ENCODE data around the gene UBE4B. TPM values are rescaled to one million over a fixed set of nuclear protein-coding genes. Genes with fewer than 3 reads are reported as not detected.

Gene UBE4B
- total and polyA plus RNA-seq, 2 of the 13 experiments (the other 11 are each of a cell fraction or from before 2014, with no cell fraction given): 15.2 to 24.8 TPM

GRCh38 chr1:10178597-10179405 lies 146.0 kb downstream of the UBE4B start:
- in situ Hi-C loops (cut with HindIII; ENCODE audit: extremely low pct_ligation_motif_present, low pct_unique_long_range_greater_than_20kb) (no loop called here), intact Hi-C loops (cut with micrococcal nuclease; ENCODE audit: unreplicated experiment) (no loop called here)
- WGBS (ENCODE audit: low lambda C conversion rate): 96% methylated on average over 22 of the region's 22 CpGs
- Histone ChIP-seq H2AFZ (ENCODE audit: low read length) (no peak overlapping the region), H3K4me1 (ENCODE audit: insufficient read depth, low read length) (no peaks in the 10 kb centered on the region), H3K4me2 (ENCODE audit: low read depth, low read length) (no peak overlapping the region), H3K27ac (ENCODE audit: extremely low read length, insufficient read depth, low read length) (no peak overlapping the region), H3K4me3 (replicated peaks in 1 of 3; ENCODE audit: insufficient read depth in 1 of 3, low read depth in 2 of 3, low read length in 3 of 3) (no peak overlapping the region), H3K9ac (ENCODE audit: insufficient read depth, low read depth, low read length) (no peak overlapping the region), H3K9me3 (ENCODE audit: low read length) (no peaks in the 10 kb centered on the region), H3K27me3 (ENCODE audit: control insufficient read depth in 1 of 2, insufficient read depth in 2 of 2, low read length in 2 of 2) (no peaks in the 10 kb centered on the region), H3K79me2 (ENCODE audit: insufficient read depth, low read length) (peaks cover 6% of the 10 kb centered on the region), H3K36me3 (replicated peaks in 1 of 2; ENCODE audit: control insufficient read depth in 1 of 2, insufficient read depth in 2 of 2, low read length in 2 of 2) (peaks cover 6 to 20% of the 10 kb centered on the region in 2 experiments; a peak in 4 of 5 replicates), H4K20me1 (ENCODE audit: insufficient read depth, low read length) (no peaks in the 10 kb centered on the region)
- ATAC-seq (no peak), FAIRE-seq (no peak), DNase-seq (ENCODE audit: low spot score) (no peak)
- POLR2A ChIA-PET: no interaction called here
- no TSS peak for BruUV-seq (replicated peaks)
- CTCF ChIA-PET (ENCODE audit: low intra/inter-chr PET ratio, low total read pairs): no interaction called here
- TF ChIP-seq ZNF703 (CRISPR knock-in tag; IDR thresholded peaks at IDR 0.05; ENCODE audit: borderline replicate concordance) (no peak), ZNF124 (CRISPR knock-in tag; IDR thresholded peaks at IDR 0.05) (no peak), KLF11 (CRISPR knock-in tag; IDR thresholded peaks at IDR 0.05) (no peak), ZNF607 (CRISPR knock-in tag; IDR thresholded peaks at IDR 0.05; ENCODE audit: borderline replicate concordance) (no peak), ZBED4 (CRISPR knock-in tag; IDR thresholded peaks at IDR 0.05; ENCODE audit: borderline replicate concordance) (no peak), ZNF749 (CRISPR knock-in tag; IDR thresholded peaks at IDR 0.05; ENCODE audit: borderline replicate concordance) (no peak), IRX3 (CRISPR knock-in tag; IDR thresholded peaks at IDR 0.05; ENCODE audit: borderline replicate concordance, low read depth) (no peak), ZFP37 (CRISPR knock-in tag; IDR thresholded peaks at IDR 0.05; ENCODE audit: borderline replicate concordance) (no peak)
- TF ChIP-seq, protein P1, sequence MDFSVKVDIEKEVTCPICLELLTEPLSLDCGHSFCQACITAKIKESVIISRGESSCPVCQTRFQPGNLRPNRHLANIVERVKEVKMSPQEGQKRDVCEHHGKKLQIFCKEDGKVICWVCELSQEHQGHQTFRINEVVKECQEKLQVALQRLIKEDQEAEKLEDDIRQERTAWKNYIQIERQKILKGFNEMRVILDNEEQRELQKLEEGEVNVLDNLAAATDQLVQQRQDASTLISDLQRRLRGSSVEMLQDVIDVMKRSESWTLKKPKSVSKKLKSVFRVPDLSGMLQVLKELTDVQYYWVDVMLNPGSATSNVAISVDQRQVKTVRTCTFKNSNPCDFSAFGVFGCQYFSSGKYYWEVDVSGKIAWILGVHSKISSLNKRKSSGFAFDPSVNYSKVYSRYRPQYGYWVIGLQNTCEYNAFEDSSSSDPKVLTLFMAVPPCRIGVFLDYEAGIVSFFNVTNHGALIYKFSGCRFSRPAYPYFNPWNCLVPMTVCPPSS (IDR thresholded peaks at IDR 0.05): no peak
- TF ChIP-seq, protein P2, sequence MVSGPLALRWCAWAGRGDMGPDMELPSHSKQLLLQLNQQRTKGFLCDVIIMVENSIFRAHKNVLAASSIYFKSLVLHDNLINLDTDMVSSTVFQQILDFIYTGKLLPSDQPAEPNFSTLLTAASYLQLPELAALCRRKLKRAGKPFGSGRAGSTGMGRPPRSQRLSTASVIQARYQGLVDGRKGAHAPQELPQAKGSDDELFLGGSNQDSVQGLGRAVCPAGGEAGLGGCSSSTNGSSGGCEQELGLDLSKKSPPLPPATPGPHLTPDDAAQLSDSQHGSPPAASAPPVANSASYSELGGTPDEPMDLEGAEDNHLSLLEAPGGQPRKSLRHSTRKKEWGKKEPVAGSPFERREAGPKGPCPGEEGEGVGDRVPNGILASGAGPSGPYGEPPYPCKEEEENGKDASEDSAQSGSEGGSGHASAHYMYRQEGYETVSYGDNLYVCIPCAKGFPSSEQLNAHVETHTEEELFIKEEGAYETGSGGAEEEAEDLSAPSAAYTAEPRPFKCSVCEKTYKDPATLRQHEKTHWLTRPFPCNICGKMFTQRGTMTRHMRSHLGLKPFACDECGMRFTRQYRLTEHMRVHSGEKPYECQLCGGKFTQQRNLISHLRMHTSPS (CRISPR knock-in tag; IDR thresholded peaks at IDR 0.05; ENCODE audit: low read depth): no peak
- TF ChIP-seq, protein P3, sequence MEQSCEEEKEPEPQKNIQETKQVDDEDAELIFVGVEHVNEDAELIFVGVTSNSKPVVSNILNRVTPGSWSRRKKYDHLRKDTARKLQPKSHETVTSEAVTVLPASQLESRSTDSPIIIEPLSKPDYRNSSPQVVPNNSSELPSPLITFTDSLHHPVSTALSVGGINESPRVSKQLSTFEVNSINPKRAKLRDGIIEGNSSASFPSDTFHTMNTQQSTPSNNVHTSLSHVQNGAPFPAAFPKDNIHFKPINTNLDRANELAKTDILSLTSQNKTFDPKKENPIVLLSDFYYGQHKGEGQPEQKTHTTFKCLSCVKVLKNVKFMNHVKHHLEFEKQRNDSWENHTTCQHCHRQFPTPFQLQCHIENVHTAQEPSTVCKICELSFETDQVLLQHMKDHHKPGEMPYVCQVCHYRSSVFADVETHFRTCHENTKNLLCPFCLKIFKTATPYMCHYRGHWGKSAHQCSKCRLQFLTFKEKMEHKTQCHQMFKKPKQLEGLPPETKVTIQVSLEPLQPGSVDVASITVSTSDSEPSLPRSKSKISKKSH (CRISPR knock-in tag; IDR thresholded peaks at IDR 0.05; ENCODE audit: borderline replicate concordance): no peak
- TF ChIP-seq, protein P4, sequence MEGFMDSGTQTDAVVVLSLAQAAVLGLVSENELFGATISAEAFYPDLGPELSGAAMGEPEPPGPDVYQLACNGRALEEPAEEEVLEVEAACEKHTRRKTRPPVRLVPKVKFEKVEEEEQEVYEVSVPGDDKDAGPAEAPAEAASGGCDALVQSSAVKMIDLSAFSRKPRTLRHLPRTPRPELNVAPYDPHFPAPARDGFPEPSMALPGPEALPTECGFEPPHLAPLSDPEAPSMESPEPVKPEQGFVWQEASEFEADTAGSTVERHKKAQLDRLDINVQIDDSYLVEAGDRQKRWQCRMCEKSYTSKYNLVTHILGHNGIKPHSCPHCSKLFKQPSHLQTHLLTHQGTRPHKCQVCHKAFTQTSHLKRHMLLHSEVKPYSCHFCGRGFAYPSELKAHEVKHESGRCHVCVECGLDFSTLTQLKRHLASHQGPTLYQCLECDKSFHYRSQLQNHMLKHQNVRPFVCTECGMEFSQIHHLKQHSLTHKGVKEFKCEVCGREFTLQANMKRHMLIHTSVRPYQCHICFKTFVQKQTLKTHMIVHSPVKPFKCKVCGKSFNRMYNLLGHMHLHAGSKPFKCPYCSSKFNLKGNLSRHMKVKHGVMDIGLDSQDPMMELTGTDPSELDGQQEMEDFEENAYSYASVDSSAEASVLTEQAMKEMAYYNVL (CRISPR knock-in tag; IDR thresholded peaks at IDR 0.05; ENCODE audit: borderline replicate concordance): no peak

All from HepG2 (cell line).